ENCODE results near the gene FCN1.

FCN1 gene

DNA sequence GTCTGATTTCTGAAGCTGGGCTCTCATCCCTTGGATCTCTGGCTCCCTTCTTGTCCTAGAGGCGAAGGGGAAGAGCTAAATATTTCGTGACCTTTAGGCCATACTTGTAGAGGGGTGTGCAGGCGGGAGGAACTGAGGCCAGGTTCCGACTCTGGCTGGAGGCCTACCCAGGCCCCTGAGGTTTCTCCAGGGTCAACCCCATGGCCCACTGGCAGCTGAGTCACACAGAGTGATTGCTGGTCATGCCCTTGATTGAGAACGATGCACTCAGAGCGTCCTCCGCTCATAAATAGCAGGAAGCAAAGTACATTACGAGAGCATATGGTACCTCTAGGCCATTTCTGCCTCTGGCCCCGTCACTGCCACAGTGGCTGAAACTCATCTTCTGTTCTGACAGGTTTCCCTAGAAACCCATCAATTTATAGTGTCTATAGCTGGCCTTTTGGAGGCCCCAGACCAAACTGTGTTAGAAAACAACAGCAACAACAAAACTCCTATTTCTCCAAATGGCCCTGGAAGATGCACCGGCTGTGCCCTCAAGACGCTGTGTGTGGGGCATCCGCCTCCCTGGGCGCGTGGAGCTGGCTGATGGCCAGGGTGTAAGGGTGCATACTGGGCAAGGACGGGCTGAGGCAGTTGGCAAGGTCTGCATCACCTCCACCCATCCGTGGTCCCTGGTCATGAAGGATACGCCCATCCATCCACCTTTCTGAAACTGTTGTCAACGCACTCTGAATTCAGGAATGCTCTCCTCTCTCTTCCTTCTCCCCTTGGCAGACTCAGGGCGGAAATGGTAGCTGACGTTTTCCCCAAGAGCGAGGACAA, 32.9 kb upstream of the FCN1 start:
- no peak for DNase-seq

DNA sequence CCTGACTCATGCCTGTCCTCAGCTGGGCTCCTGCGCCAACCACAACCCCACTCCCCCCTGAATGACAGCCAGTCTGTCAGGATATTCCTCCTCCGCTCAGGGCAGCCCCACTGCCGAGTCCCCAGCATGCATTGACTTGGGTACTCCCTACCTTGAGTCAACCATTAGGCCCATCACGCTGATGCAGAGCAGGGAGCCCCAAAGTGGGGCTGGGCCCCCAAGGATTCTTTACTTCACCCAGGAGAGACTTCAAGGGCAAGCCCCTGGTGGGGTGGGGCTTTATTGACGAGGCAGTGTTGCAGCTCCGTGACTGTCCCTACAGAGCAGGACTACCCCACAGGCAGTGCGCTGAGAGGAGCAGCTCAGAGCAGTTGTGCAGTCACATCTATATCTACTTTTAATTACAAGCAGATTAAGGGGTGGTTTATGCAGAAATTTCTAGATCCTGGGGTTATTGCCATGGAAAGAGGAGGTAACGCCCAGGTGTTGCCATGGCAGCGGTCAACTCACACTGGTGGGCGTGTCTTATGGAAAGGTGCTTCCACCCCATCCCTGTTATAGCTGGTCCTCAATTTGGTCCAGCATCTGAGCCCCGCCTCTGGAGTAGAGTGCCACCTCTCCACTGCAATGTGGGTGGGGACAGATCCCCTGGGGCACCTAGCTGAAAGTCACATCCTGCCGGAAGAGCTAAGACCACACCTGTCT, 32.1 kb upstream of the FCN1 start:
- DNase-seq, result no peak

- DNase-seq, result no peak
Observed at GRCh38 chr9:134948149-134948548, 30.4 kb upstream of the FCN1 start.

DNA sequence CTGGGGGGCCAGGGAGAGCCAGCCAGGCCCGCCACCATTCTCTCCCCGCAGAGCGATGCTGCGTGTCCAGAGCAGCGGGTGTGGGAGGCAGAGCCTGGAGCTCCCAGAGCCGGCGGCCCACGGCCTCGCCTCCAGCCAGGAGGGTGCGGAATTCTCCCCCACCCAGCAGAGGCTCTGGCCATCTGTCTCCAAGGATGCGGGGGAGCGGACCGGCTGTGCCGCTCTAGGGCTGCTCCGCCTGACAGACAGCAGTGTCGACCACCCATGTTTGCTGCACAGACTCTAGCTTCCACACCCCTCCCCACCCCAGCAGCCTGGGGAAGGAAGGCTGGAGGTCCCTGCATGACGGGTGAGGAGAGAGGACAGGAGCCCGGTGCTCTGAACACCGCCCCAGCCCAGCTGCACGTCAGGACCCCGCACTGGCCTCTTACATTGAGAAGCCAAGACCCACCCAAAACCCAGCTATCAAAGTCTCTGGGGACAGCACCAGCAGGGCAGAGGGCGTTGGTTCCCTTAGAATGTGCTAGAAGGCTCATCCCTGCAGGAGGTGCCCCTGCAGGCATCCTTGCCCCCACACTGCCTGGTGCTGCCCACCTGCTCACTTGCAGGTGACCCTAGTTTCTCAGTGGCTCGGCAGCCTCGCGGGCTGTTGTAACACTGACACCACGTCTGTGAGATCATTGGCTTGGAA, 29.7 kb upstream of the FCN1 start:
- DNase-seq, result no peak

- no peak for DNase-seq
Observed at GRCh38 chr9:134946663-134947062, 29.0 kb upstream of the FCN1 start.

DNA sequence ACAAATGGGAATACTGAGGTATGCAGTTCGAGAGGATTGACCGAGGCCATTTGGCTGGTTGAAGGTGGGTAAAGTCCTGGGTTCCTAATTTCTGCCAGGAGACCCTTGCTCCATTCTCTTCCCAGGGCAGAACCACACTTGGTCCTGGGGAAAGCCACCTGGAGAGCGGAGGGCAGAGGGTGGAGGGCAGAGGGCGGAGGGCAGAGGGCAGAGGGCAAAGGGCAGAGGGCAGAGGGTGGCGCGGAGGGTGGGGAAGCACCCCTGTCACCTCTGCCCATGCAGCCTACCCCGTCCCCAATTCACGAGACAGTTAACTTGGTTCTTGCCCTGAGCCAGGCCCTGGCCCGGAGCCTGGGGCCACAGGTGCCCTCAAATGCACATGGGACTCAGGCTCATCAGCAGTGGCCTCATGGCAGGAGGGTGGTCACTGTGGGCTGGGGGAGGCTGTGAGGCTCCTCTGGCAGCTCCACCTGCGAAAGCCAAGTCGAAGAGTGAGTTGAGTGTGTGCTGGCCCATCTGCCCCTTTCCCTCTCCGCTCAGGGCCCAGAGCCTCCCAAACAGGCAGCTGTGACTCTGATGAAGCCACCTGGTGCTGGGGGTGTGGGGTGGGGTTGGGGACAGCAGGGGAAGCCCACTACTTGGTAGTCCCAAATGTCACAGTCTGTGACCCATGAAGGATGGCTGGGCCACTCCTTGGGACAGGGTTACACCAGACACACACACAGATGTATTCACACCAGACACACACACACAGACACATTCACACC, 28.0 kb upstream of the FCN1 start:
- no peak for DNase-seq

DNA sequence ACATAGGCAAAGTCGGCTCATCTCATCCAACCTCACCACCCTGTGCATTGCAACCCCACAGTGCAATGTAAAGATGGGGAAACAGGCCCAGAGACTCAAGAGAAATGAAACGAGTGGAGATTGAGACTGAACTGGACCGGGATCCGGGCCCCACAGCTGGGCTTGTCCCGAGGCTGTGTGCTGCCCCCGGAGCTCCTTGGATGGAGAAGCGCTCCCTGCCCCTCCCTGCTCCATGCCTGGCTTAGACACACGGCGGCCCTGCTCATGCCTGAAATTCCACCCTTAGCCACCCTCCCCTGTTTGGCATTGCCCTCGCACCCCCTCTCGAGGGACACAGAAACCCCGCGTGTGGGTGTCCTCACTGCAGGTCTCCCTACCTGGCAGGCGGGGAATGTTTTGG, 27.2 kb upstream of the FCN1 start:
- DNase-seq, result no peak

GRCh38 chr9:134944351-134944802, 26.7 kb upstream of the FCN1 start:
- DNase-seq, result no peak

- DNase-seq, result no peak
Observed at GRCh38 chr9:134943836-134944235, 26.1 kb upstream of the FCN1 start.

DNA sequence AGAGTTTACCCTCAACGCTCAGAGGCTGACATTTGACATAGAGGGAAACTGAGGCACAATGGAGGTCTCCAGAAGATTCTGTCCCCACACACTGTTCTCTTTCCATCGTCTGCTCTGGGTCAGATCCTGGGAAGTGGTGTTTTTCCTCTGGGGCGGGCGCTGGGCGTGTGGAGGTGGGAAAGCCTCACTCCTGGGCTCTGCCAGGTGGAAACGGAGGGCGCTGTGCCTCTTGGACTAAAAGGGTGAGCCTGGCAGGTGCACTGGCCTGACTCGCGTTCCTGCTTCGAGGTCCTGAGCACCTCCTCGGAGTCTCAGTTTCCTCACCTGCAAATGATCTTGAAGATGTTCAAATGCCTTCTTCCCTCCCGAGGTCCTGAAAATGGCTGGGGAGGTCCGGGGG, 25.7 kb upstream of the FCN1 start:
- no peak for DNase-seq

GRCh38 chr9:134942788-134943184, 25.1 kb upstream of the FCN1 start:
- DNase-seq, result no peak

DNA sequence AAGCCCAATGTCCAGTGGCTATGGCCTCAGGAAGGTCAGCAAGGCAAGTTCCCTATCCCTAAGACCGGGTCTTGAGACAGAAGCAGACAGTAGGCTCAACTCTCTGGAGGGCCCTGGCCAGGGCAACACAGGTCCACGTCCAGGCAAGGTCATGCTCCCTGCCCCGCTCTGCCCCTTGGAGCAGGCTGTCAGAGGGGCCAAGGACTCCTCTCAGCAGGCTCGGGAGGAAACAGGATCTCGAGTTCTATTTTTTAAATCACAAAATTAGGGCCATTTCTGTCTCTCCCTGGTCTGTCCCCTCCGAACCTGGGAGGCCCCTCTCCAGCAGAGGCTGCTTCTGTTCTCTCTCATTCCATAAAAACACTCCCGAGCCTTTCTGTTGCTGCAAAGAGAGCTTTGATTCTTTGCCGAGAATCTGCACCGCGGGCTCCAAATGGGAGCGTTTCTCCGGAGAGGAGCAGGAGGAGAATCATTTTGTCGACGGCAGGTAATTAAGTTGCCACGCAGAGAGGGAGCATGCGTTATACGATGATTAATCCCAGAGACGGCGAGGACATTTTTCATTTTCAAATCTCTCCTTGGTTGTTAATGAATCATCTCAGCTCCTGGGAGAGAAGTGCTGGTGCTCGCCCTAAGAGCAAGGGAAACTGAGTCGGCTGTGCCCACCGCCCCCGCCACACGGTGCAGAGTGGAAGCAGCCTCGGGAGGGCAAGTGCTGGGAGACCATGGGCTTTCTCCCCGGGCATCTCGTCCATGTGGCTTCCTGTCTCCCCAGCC, 24.5 kb upstream of the FCN1 start:
- DNase-seq, result no peak

DNA sequence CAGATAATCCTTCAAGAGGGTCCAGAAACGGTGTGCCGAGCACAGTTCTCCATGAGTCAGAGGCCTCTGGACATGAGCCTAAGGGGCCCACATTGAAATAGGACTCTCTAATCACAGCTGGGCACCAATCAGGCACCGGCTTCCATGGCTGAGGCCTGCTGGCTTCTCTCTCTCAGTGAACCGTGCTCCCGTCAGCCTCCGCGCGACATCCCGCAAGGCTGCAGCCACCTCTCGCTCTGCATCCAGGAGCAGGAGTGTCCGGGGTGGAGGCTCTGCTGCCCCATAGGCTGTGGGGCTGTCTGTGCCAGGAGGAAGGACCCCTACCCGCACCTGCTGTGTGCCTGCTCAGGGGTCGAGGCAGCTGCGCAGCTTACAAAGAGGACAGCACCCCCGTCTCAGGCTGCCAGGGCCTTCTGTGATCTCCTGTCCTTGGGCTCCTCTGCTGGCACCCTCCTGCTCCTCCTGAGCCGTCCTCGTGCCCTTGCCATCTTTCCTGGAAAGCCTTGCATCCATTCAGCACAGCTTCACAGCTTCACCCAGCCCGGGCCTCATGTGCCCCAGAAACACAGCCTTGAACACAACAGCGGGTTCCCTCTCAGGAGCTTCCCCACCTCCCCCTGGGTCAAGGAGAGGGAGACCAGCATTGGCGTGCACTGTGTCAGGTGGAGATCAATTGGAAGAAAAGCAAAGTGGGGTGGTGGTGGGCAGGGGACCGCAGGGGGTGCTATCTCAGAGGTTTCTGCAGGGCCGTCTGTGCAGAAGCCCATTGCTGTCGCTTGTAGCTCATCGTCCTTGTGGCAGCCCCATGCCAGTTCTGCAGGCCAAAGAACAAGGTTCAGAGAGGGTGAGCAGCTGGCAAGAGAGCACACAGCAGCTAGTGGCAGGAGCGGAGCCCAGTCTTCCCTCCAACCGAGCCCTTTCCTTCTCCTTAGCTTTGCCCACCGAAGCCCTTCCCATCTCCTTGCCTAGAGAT, 22.8 kb upstream of the FCN1 start:
- DNase-seq, result no peak

DNA sequence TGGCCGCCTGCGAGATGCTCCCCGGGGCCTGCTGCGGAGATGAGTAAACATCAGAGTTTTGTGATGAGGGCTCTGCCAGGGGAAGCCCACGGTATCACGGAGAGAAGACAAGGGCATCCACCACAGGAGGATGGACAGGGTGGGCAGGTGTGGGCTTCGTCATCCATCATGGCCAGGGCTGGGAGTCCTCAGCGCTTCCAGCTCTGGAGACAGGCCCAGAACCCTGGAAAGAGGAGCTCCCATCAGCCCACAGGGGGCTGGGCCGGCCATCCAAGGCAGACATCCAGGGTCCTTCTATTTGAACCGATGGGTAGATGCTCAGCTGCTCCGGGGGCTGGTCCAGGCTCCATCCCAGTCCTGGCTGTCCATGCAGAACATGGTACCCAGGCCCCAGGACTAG, 22.1 kb upstream of the FCN1 start:
- no peak for DNase-seq

- no peak for DNase-seq
Observed at GRCh38 chr9:134939080-134939733, 21.5 kb upstream of the FCN1 start.

- DNase-seq, result no peak
Observed at GRCh38 chr9:134938346-134939079, 20.8 kb upstream of the FCN1 start.

DNA sequence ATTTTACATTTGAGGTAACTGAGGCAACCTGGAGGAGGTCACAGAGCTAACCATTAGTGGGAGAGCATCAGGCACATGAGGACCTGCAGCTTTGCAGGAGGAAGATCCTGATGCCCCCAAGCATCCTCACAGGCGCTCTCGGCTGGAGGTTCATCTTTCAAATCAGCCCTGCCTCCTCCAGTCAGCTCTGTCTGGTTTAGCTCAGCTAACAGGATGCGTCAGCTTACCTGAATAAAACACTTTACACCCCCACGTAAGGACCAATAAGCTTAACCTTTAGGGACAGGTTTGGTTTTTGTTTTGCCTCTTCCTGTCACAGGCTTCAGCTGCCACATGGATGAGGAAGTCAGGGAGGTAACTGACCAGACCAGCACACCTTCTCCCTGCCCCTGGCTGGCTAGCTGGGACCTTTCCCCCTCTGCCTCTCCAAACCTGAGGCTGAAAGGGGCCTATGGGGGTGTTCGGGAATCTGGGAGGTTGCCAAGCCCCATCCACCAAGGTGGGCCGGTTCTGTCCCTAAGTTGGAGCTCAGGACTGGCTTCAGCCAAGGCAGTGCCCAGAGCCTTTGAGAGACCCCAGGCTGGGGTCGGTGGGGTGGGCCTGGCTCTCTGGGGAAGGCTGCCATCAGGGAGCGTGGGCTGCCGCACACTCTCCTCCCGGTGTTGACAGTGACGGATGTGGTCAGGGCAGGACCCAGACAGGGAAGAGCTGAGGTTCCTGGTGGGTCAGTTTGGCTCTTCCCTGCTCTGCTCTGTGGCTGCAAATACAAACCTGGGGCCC, 20.0 kb upstream of the FCN1 start:
- DNase-seq, result no peak

DNA sequence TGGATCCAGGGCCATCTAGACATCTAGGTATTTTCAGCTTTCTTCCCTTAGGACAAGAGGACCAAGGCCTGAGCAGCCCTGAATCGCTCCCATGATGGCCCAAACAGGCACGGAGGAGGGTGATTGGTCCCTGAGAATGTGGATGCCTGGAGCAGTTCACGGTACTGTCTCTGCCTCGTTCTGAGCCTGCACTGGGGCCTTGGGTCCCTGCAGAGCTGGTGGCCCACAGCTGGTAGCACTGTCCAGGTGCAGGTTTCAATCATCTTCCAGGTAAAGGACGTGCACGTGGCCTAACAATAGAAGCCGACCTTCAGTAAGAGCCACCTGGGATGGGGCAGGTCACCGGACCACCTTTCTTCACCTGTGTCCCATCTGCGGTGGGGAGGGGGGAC, 19.4 kb upstream of the FCN1 start:
- DNase-seq, result no peak
